Right atrium auricular region (tissue), 2 donors: ENCODE measurements around the gene RBP5. TPM values are rescaled to one million over a fixed set of nuclear protein-coding genes. Genes with fewer than 3 reads are reported as not detected.

Source experiments
- DNase-seq: peaks from one replicate; pipeline ENCODE4 v3.0.0-alpha.2; 2019; ENCODE audit warnings: low spot score
- H3K27ac ChIP-seq, 2 donors: fragments of 200-600 bp; sonication (generic); 1 replicate in 1 of 2; 2 replicates in 1 of 2; pipeline ENCODE4 v1.5.1; 2016 to 2019
- H3K27me3 ChIP-seq, 2 donors: fragments of 200-600 bp; sonication (generic); one replicate each; pipeline versions ENCODE4 v1.5.1 to v1.6.0; 2017 to 2019
- H3K36me3 ChIP-seq: fragments of 200-600 bp; sonication (generic); one replicate; pipeline ENCODE4 v1.5.1; 2016
- H3K4me1 ChIP-seq, 2 donors: fragments of 200-600 bp; sonication (generic); one replicate each; pipeline versions ENCODE4 v1.5.1 to v1.6.0; 2017 to 2019
- H3K4me3 ChIP-seq, 2 donors: fragments of 200-600 bp; sonication (generic); 1 replicate in 1 of 2; 2 replicates in 1 of 2; pipeline ENCODE4 v1.5.1; 2017 to 2019; ENCODE audit warnings: mild to moderate bottlenecking in 1 of 2, moderate library complexity in 1 of 2
- H3K9me3 ChIP-seq, 2 donors: fragments of 200-600 bp; sonication (generic); one replicate each; pipeline ENCODE4 v1.5.1; 2019
- CTCF ChIP-seq, 2 donors: fragments of 200-600 bp; sonication (generic); IDR thresholded peaks; one replicate each; pipeline ENCODE4 v1.5.1; 2019; ENCODE audit warnings: antibody characterized with exemption in 2 of 2
- total RNA-seq, 2 donors: library from RNA; depleted of rRNA; stranded (reverse); fragments of >200 nt; gene quantifications; one replicate each; pipeline ENCODE4 v1.1.0, GENCODE V29; 2016

RBP5 gene
- total RNA-seq, 2 donors from 2014 or later: not detected

- peaks cover 0 to 8% of the 10 kb centered on the region in 2 donors for H3K4me1 ChIP-seq
- TF ChIP-seq CTCF (IDR thresholded peaks at IDR 0.05): no peak
- H3K36me3 ChIP-seq: no peaks in the 10 kb centered on the region
- no peak for DNase-seq
- H3K4me3 ChIP-seq: no peak overlapping the region
- H3K27me3 ChIP-seq: no peaks in the 10 kb centered on the region
- no peaks in the 10 kb centered on the region for H3K9me3 ChIP-seq
- H3K27ac ChIP-seq: no peak overlapping the region
Measured at GRCh38 chr12:7120166-7120565, 8.5 kb downstream of the RBP5 start.

GRCh38 chr12:7118881-7119280 is 9.8 kb downstream of the RBP5 start:
- TF ChIP-seq CTCF (IDR thresholded peaks at IDR 0.05): no peak
- Histone ChIP-seq H3K27ac (no peak overlapping the region), H3K4me3 (no peak overlapping the region), H3K36me3 (no peaks in the 10 kb centered on the region), H3K9me3 (no peaks in the 10 kb centered on the region), H3K4me1 (peaks cover 0 to 8% of the 10 kb centered on the region in 2 donors), H3K27me3 (no peaks in the 10 kb centered on the region)
- DNase-seq: no peak

- Histone ChIP-seq H3K27me3 (no peaks in the 10 kb centered on the region), H3K27ac (no peak overlapping the region), H3K9me3 (no peaks in the 10 kb centered on the region), H3K4me3 (no peak overlapping the region), H3K4me1 (peaks cover 0 to 11% of the 10 kb centered on the region in 2 donors), H3K36me3 (no peaks in the 10 kb centered on the region)
- TF ChIP-seq CTCF (IDR thresholded peaks at IDR 0.05): no peak
- DNase-seq: no peak
Measured at GRCh38 chr12:7117670-7118069, 11.0 kb downstream of the RBP5 start.

GRCh38 chr12:7116916-7117315 is 11.8 kb downstream of the RBP5 start:
- H3K4me1 ChIP-seq: peaks cover 0 to 8% of the 10 kb centered on the region in 2 donors
- DNase-seq: no peak
- no peak for TF ChIP-seq CTCF (IDR thresholded peaks at IDR 0.05)
- H3K4me3 ChIP-seq: no peak overlapping the region
- no peaks in the 10 kb centered on the region for H3K36me3 ChIP-seq
- no peak overlapping the region for H3K27ac ChIP-seq
- no peaks in the 10 kb centered on the region for H3K9me3 ChIP-seq
- no peaks in the 10 kb centered on the region for H3K27me3 ChIP-seq

- Histone ChIP-seq H3K4me1 (peaks cover 0 to 8% of the 10 kb centered on the region in 2 donors), H3K27me3 (no peaks in the 10 kb centered on the region), H3K36me3 (no peaks in the 10 kb centered on the region), H3K9me3 (no peaks in the 10 kb centered on the region), H3K4me3 (no peak overlapping the region), H3K27ac (no peak overlapping the region)
- DNase-seq: no peak
- no peak for TF ChIP-seq CTCF (IDR thresholded peaks at IDR 0.05)
Measured at GRCh38 chr12:7116196-7116595, 12.5 kb downstream of the RBP5 start.

- H3K9me3 ChIP-seq: no peaks in the 10 kb centered on the region
- no peak for DNase-seq
- no peaks in the 10 kb centered on the region for H3K27me3 ChIP-seq
- H3K4me1 ChIP-seq: peaks cover 0 to 9% of the 10 kb centered on the region in 2 donors
- no peak overlapping the region for H3K4me3 ChIP-seq
- no peak for TF ChIP-seq CTCF (IDR thresholded peaks at IDR 0.05)
- H3K27ac ChIP-seq: no peak overlapping the region
- no peaks in the 10 kb centered on the region for H3K36me3 ChIP-seq
Measured at GRCh38 chr12:7114851-7115250, 13.8 kb downstream of the RBP5 start.
